ENCODE data around the gene ZNF106. TPM values are rescaled to one million over a fixed set of nuclear protein-coding genes. Genes with fewer than 3 reads are reported as not detected.
A peak's percentile ranks its signal among the peaks of the same experiment; 100 is the strongest.

Gene ZNF106
- total and polyA plus RNA-seq, 4 donors, result 7.5 to 25.4 (median 20.5) TPM

DNA sequence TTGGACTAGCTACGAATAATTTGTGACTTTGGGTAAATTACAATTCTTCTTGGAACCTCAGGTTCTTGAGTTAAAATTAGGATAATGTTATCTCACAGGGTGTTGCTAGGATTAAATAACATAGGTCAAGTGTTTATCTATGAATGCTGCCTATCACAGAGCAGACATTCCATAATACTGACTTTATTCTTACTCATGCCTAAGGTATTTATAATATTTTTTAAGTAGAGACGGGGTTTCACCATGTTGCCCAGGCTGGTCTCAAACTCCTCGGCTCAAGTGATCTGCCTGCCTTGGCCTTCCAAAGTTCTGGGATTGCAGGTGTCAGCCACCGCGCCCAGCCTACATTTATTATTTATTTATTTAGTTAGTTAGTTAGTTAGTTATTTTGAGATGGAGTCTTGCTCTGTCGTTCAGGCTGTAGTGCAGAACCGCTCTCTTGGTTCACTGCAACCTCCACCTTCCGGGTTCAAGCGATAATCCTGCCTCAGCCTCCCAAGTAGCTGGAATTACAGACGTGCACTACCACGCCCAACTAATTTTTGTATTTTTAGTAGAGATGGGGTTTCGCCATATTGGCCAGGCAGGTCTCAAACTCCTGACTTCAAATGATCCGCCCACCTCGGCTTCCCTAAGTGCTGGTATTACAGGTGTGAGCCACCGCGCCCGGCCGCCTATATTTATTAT lies 741 bp upstream of the ZNF106 start:
- 90% methylated on average over 18 of the region's 18 CpGs for WGBS
- Histone ChIP-seq H3K4me3 (ENCODE audit: low read depth in 1 of 3, low read length in 3 of 3) (peak overlapping the region; percentile 85 to 97 (median 94)), H3K4me1 (ENCODE audit: control insufficient read depth in 4 of 4, insufficient read depth in 4 of 4, low read length in 3 of 4) (peaks cover 0 to 18% (median 5%) of the 10 kb centered on the region in 4 donors), H3K9ac (ENCODE audit: low read depth in 1 of 2, low read length in 2 of 2) (peak overlapping the region; percentile 73 to 99), H3K27ac (ENCODE audit: low read depth in 1 of 2, low read length in 2 of 2) (peak overlapping the region; percentile 87 to 89), H3K9me3 (ENCODE audit: control insufficient read depth in 4 of 4, low read length in 3 of 4) (no peaks in the 10 kb centered on the region), H3K36me3 (ENCODE audit: control insufficient read depth in 4 of 4, insufficient read depth in 3 of 4, low read depth in 1 of 4, low read length in 3 of 4) (no peaks in the 10 kb centered on the region), H3K27me3 (ENCODE audit: control insufficient read depth in 4 of 4, insufficient read depth in 4 of 4, low read length in 3 of 4) (no peaks in the 10 kb centered on the region)
- no peak for DNase-seq (ENCODE audit: low spot score)
- TF ChIP-seq JUND (IDR thresholded peaks at IDR 0.05) (no peak), RAD21 (IDR thresholded peaks at IDR 0.05) (no peak), MAX (IDR thresholded peaks at IDR 0.05) (no peak), HNF4G (IDR thresholded peaks at IDR 0.05) (no peak), RXRA (IDR thresholded peaks at IDR 0.05) (no peak), ATF3 (IDR thresholded peaks at IDR 0.05) (no peak), TAF1 (conservative IDR thresholded peaks at IDR 0.05) (no peak), YY1 (IDR thresholded peaks at IDR 0.05) (no peak), NR2F2 (IDR thresholded peaks at IDR 0.05) (no peak), FOXA2 (IDR thresholded peaks at IDR 0.05) (no peak)
- TF ChIP-seq, protein P1, sequence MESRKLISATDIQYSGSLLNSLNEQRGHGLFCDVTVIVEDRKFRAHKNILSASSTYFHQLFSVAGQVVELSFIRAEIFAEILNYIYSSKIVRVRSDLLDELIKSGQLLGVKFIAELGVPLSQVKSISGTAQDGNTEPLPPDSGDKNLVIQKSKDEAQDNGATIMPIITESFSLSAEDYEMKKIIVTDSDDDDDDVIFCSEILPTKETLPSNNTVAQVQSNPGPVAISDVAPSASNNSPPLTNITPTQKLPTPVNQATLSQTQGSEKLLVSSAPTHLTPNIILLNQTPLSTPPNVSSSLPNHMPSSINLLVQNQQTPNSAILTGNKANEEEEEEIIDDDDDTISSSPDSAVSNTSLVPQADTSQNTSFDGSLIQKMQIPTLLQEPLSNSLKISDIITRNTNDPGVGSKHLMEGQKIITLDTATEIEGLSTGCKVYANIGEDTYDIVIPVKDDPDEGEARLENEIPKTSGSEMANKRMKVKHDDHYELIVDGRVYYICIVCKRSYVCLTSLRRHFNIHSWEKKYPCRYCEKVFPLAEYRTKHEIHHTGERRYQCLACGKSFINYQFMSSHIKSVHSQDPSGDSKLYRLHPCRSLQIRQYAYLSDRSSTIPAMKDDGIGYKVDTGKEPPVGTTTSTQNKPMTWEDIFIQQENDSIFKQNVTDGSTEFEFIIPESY (IDR thresholded peaks at IDR 0.05), result no peak

DNA sequence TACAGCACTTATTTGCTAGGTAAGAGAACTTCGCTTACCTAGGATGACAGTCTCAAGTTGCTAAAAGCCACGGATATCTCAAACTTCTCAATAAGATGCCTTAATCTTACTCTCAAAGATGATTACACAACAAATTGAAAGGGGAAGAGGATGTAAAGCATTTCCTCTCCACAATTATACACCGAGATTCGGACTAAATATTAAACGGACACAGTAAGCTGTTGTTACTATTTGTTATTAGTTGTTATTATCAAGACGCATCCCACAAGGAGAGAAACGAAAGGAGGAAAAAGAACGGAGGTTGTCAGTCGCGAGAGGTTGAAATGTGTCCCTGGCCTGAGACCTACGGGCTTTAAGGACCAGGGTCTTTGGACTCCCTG lies 660 bp downstream of the ZNF106 start:
- Histone ChIP-seq H3K4me1 (ENCODE audit: control insufficient read depth in 4 of 4, insufficient read depth in 4 of 4, low read length in 3 of 4) (peaks cover 0 to 11% (median 3%) of the 10 kb centered on the region in 4 donors), H3K4me3 (ENCODE audit: low read depth in 1 of 3, low read length in 3 of 3) (peak overlapping the region; percentile 85 to 97 (median 94)), H3K9ac (ENCODE audit: low read depth in 1 of 2, low read length in 2 of 2) (peak overlapping the region; percentile 73 to 90), H3K36me3 (ENCODE audit: control insufficient read depth in 4 of 4, insufficient read depth in 3 of 4, low read depth in 1 of 4, low read length in 3 of 4) (peaks cover 0 to 2% (median 0%) of the 10 kb centered on the region in 4 donors), H3K27me3 (ENCODE audit: control insufficient read depth in 4 of 4, insufficient read depth in 4 of 4, low read length in 3 of 4) (no peaks in the 10 kb centered on the region), H3K9me3 (ENCODE audit: control insufficient read depth in 4 of 4, low read length in 3 of 4) (no peaks in the 10 kb centered on the region), H3K27ac (ENCODE audit: low read depth in 1 of 2, low read length in 2 of 2) (peak overlapping the region; percentile 87 to 89)
- TF ChIP-seq RXRA (IDR thresholded peaks at IDR 0.05) (no peak), SP1 (IDR thresholded peaks at IDR 0.05) (no peak), HNF4A (conservative IDR thresholded peaks at IDR 0.05) (no peak), FOXA1 (IDR thresholded peaks at IDR 0.05) (no peak), CTCF (IDR thresholded peaks at IDR 0.05; ENCODE audit: low read depth, low read length, missing input control) (no peak)
- DNase-seq (ENCODE audit: low spot score), result no peak
- 6% methylated on average over 11 of the region's 11 CpGs for WGBS

DNA sequence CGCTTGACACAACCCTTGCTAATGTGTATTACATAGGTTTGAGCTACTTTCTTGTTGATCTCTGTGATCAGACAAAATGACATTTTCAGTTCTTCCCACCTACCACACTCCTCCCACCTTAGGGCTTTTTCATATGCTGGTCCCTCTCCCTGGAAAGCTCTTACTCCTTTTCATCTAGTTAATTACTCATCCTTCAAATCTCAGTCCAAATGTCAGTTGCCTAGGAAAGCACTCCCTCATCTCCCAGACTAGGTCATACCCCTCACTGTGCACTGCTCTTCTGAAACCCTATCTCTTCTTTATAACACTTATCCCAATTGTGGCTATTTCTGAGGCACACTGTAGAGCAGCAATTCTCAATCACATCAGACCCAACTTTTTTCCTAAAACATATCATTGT lies 7.3 kb downstream of the ZNF106 start:
- Histone ChIP-seq H3K9me3 (ENCODE audit: control insufficient read depth in 4 of 4, low read length in 3 of 4) (no peaks in the 10 kb centered on the region), H3K36me3 (ENCODE audit: control insufficient read depth in 4 of 4, insufficient read depth in 3 of 4, low read depth in 1 of 4, low read length in 3 of 4) (peaks cover 0 to 2% (median 0%) of the 10 kb centered on the region in 4 donors), H3K9ac (ENCODE audit: low read depth in 1 of 2, low read length in 2 of 2) (no peak overlapping the region), H3K27ac (ENCODE audit: low read depth in 1 of 2, low read length in 2 of 2) (no peak overlapping the region), H3K27me3 (ENCODE audit: control insufficient read depth in 4 of 4, insufficient read depth in 4 of 4, low read length in 3 of 4) (no peaks in the 10 kb centered on the region), H3K4me3 (ENCODE audit: low read depth in 1 of 3, low read length in 3 of 3) (no peak overlapping the region), H3K4me1 (ENCODE audit: control insufficient read depth in 4 of 4, insufficient read depth in 4 of 4, low read length in 3 of 4) (peaks cover 0 to 5% (median under 1%) of the 10 kb centered on the region in 4 donors)
- 95% methylated on average over 1 of the region's 1 CpG for WGBS
- DNase-seq (ENCODE audit: low spot score), result no peak
- TF ChIP-seq, protein P1 (IDR thresholded peaks at IDR 0.05), result no peak
- TF ChIP-seq ATF3 (IDR thresholded peaks at IDR 0.05), result no peak
- TF ChIP-seq SP1 (IDR thresholded peaks at IDR 0.05), result no peak
- TF ChIP-seq CTCF (IDR thresholded peaks at IDR 0.05; ENCODE audit: low read depth, low read length, missing input control), result no peak
- no peak for TF ChIP-seq HNF4A (conservative IDR thresholded peaks at IDR 0.05)
- no peak for TF ChIP-seq TAF1 (conservative IDR thresholded peaks at IDR 0.05)
- TF ChIP-seq RXRA (IDR thresholded peaks at IDR 0.05), result no peak
- TF ChIP-seq NR2F2 (IDR thresholded peaks at IDR 0.05), result no peak
- no peak for TF ChIP-seq EGR1 (IDR thresholded peaks at IDR 0.05; ENCODE audit: low read depth in 2 of 2)
- TF ChIP-seq FOXA2 (IDR thresholded peaks at IDR 0.05), result no peak
- no peak for TF ChIP-seq JUND (IDR thresholded peaks at IDR 0.05)
- TF ChIP-seq FOXA1 (IDR thresholded peaks at IDR 0.05), result no peak
- no peak for TF ChIP-seq YY1 (IDR thresholded peaks at IDR 0.05)
- TF ChIP-seq RAD21 (IDR thresholded peaks at IDR 0.05), result no peak
- TF ChIP-seq HNF4G (IDR thresholded peaks at IDR 0.05), result no peak

Measured in liver (tissue), 9 donors.